NT2/D1 (cell line): ENCODE measurements around the gene GSG1L.

Experiments used
- SUZ12 ChIP-seq: IDR thresholded peaks from 2 replicates; pipeline ENCODE4 v1.6.1; 2011; ENCODE audit not compliant: insufficient read length, insufficient read depth; ENCODE audit errors: extremely low read depth
- YY1 ChIP-seq: IDR thresholded peaks from 2 replicates; pipeline ENCODE4 v1.6.1; 2011; ENCODE audit not compliant: insufficient read length, insufficient read depth
- ZNF274 ChIP-seq: IDR thresholded peaks from 2 replicates; pipeline ENCODE4 v1.6.1; 2011; ENCODE audit warnings: mild to moderate bottlenecking, low read depth, low read length

GRCh38 chr16:27764869-27765675 lies 298.4 kb downstream of the GSG1L start:
- TF ChIP-seq YY1 = no peak
- TF ChIP-seq SUZ12 = no peak
- TF ChIP-seq ZNF274 = no peak
